NCI-H526 (cell line): ENCODE data around the gene EPHB4.

Source experiments
- DNase-seq, 2 experiments: peaks; one replicate each; lab custom pipeline; 2025; lab: John Stamatoyannopoulos, UW

Gene EPHB4

GRCh38 chr7:100854146-100854895, 27.0 kb upstream of the EPHB4 start:
- DNase-seq, result no peak

- DNase-seq, result peak; percentile 89 to 95
Observed at GRCh38 chr7:100852048-100852872, 24.9 kb upstream of the EPHB4 start, which contains the start of gene SLC12A9. Gene SLC12A9 (plus strand): TSS chr7:100852713. CDS start chr7:100854198, 1,485 bp downstream.

GRCh38 chr7:100847360-100847759, 20.0 kb upstream of the EPHB4 start:
- DNase-seq, result no peak

- no peak for DNase-seq
Observed at GRCh38 chr7:100840470-100841100, 13.3 kb upstream of the EPHB4 start.

GRCh38 chr7:100839361-100839760, 12.0 kb upstream of the EPHB4 start:
- DNase-seq, result no peak

- DNase-seq, result peak; percentile 58 to 90
Observed at GRCh38 chr7:100837099-100837836, 9.9 kb upstream of the EPHB4 start.

GRCh38 chr7:100836812-100837098, 9.4 kb upstream of the EPHB4 start:
- no peak for DNase-seq

- DNase-seq, result no peak
Observed at GRCh38 chr7:100835903-100836811, 8.8 kb upstream of the EPHB4 start.

- DNase-seq, result no peak
Observed at GRCh38 chr7:100832281-100832633, 4.9 kb upstream of the EPHB4 start.

- no peak for DNase-seq
Observed at GRCh38 chr7:100830396-100830795, 3.1 kb upstream of the EPHB4 start.

GRCh38 chr7:100829150-100829716, 1.9 kb upstream of the EPHB4 start:
- no peak for DNase-seq

GRCh38 chr7:100826514-100827329, 601 bp downstream of the EPHB4 start:
- DNase-seq, result no peak

- peak in 1 of 2 experiments; percentile 20 for DNase-seq
Observed at GRCh38 chr7:100825751-100826513, 1.4 kb downstream of the EPHB4 start.

GRCh38 chr7:100825215-100825671, 2.1 kb downstream of the EPHB4 start:
- DNase-seq, result peak in 1 of 2 experiments; percentile 56

- no peak for DNase-seq
Observed at GRCh38 chr7:100824499-100825214, 2.7 kb downstream of the EPHB4 start.

- no peak for DNase-seq
Observed at GRCh38 chr7:100823534-100823933, 3.8 kb downstream of the EPHB4 start.

GRCh38 chr7:100823140-100823525, 4.2 kb downstream of the EPHB4 start:
- DNase-seq, result no peak
